ENCODE results near the gene TAP1.
A peak's percentile ranks its signal among the peaks of the same experiment; 100 is the strongest.

TAP1 gene

GRCh38 chr6:32862725-32863124 is 9.2 kb upstream of the TAP1 start:
- DNase-seq (ENCODE audit: low read depth in 2 of 2), result no peak

GRCh38 chr6:32860674-32861073 is 7.2 kb upstream of the TAP1 start:
- no peak for DNase-seq (ENCODE audit: low read depth in 2 of 2)

- DNase-seq (ENCODE audit: low read depth in 2 of 2), result no peak
Measured at GRCh38 chr6:32858194-32858593, 4.7 kb upstream of the TAP1 start.

- DNase-seq (ENCODE audit: low read depth in 2 of 2), result no peak
Measured at GRCh38 chr6:32857156-32857891, 3.8 kb upstream of the TAP1 start.

- no peak for DNase-seq (ENCODE audit: low read depth in 2 of 2)
Measured at GRCh38 chr6:32855467-32856174, 2.1 kb upstream of the TAP1 start.

- DNase-seq (ENCODE audit: low read depth in 2 of 2), result peak; percentile 42 to 44
Measured at GRCh38 chr6:32854376-32855178, 1.1 kb upstream of the TAP1 start.

- peak; percentile 50 to 54 for DNase-seq (ENCODE audit: low read depth in 2 of 2)
Measured at GRCh38 chr6:32852844-32853540, 512 bp downstream of the TAP1 start.

- no peak for DNase-seq (ENCODE audit: low read depth in 2 of 2)
Measured at GRCh38 chr6:32852018-32852843, 1.3 kb downstream of the TAP1 start.

GRCh38 chr6:32851025-32851424 is 2.5 kb downstream of the TAP1 start:
- DNase-seq (ENCODE audit: low read depth in 2 of 2), result no peak

- no peak for DNase-seq (ENCODE audit: low read depth in 2 of 2)
Measured at GRCh38 chr6:32849126-32849525, 4.4 kb downstream of the TAP1 start.

GRCh38 chr6:32847795-32848194 is 5.7 kb downstream of the TAP1 start:
- no peak for DNase-seq (ENCODE audit: low read depth in 2 of 2)

GRCh38 chr6:32847004-32847403 is 6.5 kb downstream of the TAP1 start:
- no peak for DNase-seq (ENCODE audit: low read depth in 2 of 2)

- peak in 1 of 2 donors; percentile 40 for DNase-seq (ENCODE audit: low read depth in 2 of 2)
Measured at GRCh38 chr6:32845384-32845884, 8.1 kb downstream of the TAP1 start.

- DNase-seq (ENCODE audit: low read depth in 2 of 2), result no peak
Measured at GRCh38 chr6:32844839-32845383, 8.6 kb downstream of the TAP1 start.

- peak; percentile 96 for DNase-seq (ENCODE audit: low read depth in 2 of 2)
Measured at GRCh38 chr6:32843979-32844838, 9.3 kb downstream of the TAP1 start, which contains the start of gene PSMB8. Gene PSMB8, minus strand, starts transcription at chr6:32844047. Its CDS starts 51 bp downstream, at chr6:32843996.

- no peak for DNase-seq (ENCODE audit: low read depth in 2 of 2)
Measured at GRCh38 chr6:32843331-32843978, 10.0 kb downstream of the TAP1 start.

GRCh38 chr6:32842690-32843089 is 10.8 kb downstream of the TAP1 start:
- no peak for DNase-seq (ENCODE audit: low read depth in 2 of 2)

- DNase-seq (ENCODE audit: low read depth in 2 of 2), result no peak
Measured at GRCh38 chr6:32842021-32842650, 11.4 kb downstream of the TAP1 start.
